Fibroblast of villous mesenchyme (primary cell): ENCODE data around the gene TP53TG5. TPM values are rescaled to one million over a fixed set of nuclear protein-coding genes. Genes with fewer than 3 reads are reported as not detected.

Experiments used
- DNase-seq: peaks from one replicate; pipeline ENCODE4 v3.0.0-alpha.2; 2010; ENCODE audit warnings: low read depth
- H3K4me3 ChIP-seq: 2 replicates; pipeline ENCODE4 v1.5.1; 2011; ENCODE audit warnings: low read depth, mild to moderate bottlenecking, low read length
- small RNA-seq: library from RNA; depleted of rRNA; stranded (forward); fragments of <200 nt; gene quantifications from one replicate; pipeline ENCODE3, GENCODE V24; 2012
- total RNA-seq: library from RNA; depleted of rRNA; stranded (reverse); fragments of >200 nt; gene quantifications from 2 replicates; pipeline ENCODE4 v1.2.3, GENCODE V29; 2012
- TF ChIP-seq, protein P1 (sequence below): IDR thresholded peaks from 2 replicates; pipeline ENCODE4 v1.5.1; 2012; ENCODE audit warnings: low read depth, mild to moderate bottlenecking, low read length; ENCODE audit not compliant: insufficient read depth

The TP53TG5 gene
- total RNA-seq, 1 donor, result not detected

DNA sequence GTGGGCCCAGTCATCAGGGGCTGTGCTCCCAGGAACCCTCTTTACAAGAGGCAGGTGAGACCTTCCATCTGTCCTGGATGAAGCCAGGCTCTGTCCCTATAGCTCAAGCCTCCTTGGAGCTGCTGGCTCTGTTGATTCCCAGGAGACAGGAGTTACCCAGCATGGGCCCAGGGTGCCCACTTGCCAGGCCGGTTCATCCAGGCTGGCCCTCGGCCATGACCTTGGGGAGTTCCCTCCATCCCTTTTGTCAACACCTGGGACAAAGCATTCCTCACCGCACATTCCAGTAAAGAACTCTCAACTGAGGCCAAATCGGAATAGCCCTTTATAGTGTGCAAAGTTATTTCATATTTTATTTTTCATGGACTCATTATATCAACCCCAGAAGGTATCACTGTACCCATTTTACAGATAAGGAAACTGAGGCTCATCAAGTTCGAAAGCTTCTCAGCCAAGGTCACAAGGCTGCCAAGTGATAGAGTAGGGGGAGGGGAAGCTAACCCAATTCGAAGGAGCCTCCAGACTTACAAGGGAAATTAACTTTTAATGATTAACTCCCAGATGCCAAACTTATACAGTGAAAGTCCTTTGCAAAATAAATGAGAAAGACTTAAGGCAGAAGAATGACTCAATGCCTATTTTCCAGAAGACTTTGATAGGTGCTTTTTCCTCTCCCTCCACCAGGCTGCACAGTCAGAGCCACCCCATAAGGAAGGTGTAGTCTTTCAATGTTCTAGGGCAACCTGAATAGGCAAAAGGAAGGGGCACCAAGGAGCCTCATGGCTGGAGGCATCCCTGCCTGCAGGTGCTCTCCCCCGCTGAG, 48.4 kb downstream of the TP53TG5 start:
- H3K4me3 ChIP-seq, result no peak overlapping the region
- TF ChIP-seq, protein P1, sequence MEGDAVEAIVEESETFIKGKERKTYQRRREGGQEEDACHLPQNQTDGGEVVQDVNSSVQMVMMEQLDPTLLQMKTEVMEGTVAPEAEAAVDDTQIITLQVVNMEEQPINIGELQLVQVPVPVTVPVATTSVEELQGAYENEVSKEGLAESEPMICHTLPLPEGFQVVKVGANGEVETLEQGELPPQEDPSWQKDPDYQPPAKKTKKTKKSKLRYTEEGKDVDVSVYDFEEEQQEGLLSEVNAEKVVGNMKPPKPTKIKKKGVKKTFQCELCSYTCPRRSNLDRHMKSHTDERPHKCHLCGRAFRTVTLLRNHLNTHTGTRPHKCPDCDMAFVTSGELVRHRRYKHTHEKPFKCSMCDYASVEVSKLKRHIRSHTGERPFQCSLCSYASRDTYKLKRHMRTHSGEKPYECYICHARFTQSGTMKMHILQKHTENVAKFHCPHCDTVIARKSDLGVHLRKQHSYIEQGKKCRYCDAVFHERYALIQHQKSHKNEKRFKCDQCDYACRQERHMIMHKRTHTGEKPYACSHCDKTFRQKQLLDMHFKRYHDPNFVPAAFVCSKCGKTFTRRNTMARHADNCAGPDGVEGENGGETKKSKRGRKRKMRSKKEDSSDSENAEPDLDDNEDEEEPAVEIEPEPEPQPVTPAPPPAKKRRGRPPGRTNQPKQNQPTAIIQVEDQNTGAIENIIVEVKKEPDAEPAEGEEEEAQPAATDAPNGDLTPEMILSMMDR, result no peak

DNA sequence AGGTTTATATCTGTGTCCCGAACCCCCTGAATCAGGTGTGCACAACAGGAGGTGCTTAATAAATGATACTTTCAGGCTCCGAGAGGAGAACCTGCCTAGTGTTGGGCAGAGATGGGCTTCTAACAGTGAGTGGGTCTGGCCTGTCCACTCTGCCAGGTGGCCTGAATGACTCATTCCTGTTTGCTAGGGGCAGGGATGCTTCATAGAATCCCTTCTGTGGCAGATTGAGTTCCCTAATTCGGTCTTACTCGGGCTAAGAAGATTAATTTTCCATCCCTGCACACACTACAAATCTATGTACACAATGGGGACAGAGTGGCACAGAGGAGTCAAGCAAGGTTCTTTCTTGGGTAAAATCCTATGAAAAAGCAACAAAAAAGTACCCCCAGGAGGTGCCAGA, 49.7 kb downstream of the TP53TG5 start:
- DNase-seq, result no peak
- no peak overlapping the region for H3K4me3 ChIP-seq
- TF ChIP-seq, protein P1, result no peak

More for the DNA sequence above, 48.4 kb downstream of the TP53TG5 start:
- DNase-seq, result no peak

DNA sequence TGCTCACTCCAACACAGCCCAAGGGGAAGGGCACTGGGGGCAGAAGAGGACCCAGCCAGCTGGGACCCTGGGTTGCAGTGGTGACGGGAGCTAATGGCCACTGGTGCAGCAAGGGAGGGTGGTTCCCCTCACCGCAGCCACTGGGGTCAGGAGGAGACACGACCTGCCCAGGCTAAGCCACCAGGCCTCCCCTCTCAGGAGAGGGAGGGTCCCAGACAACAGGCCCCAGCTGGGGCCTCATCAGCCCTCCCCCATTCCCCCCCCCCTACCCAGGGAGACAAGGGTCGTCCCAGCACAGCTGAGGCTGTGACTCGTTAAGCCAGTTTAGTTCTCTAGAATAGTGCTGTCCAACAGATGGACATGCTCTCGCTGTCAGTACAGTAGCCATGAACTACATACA, 52.8 kb downstream of the TP53TG5 start:
- no peak for DNase-seq
- no peak overlapping the region for H3K4me3 ChIP-seq
- TF ChIP-seq, protein P1, result no peak

DNA sequence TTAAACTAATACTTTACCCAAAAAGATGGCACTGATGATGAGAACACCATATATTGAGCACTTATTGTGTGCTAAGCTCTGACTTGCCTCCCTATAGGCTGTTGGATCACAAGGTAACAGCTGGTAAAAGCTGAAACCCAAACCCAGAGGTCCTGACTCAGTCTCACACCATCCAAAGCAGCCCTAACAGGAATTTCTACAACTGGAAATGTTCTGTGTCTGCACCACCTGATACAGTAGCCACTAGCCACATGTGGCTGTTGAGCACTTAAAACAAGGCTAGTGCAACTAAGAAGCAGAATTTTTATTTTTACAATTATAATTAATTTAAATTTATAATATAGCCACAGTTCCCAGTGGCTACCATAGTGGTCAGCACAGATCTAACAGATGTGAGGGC, 54.4 kb downstream of the TP53TG5 start:
- no peak overlapping the region for H3K4me3 ChIP-seq
- no peak for DNase-seq
- TF ChIP-seq, protein P1, result no peak

DNA sequence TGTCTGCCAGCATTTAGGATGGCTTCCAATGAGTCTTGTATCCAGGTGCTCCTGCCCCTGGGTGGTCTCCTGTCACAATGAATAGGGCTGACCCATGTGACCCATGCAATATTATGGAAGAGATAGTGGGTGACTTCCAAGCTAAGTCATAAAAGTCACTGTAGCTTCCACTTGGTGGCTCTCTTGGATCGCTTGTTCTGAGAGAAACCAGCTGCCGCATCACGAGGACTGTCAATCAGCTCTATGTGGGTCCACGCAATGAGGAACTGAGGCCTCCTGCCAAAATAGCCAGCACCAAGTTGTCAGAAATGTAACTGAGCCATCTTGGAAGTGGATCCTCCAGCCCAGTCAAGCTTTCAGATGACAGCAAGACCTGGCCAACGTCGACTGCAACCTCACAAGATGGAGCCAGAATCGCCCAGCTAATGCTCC, 55.2 kb downstream of the TP53TG5 start:
- DNase-seq, result peak; percentile 32
- H3K4me3 ChIP-seq, result no peak overlapping the region
- TF ChIP-seq, protein P1, result peak; percentile 9

Small RNA genes lying within 50 kb of the gene (small RNA-seq; reads per million reads assigned to genes)
- gene MIR6812, result not detected

Other genes starting within 250 kb of the TP53TG5 start
- gene PI3, start 203.4 kb downstream of the TP53TG5 start, total RNA-seq, result not detected in 2 replicates
- gene SEMG1, start 171.3 kb downstream of the TP53TG5 start, total RNA-seq, result not detected in 2 replicates
- gene SEMG2, start 157.0 kb downstream of the TP53TG5 start, total RNA-seq, result not detected in 2 replicates
- not detected in 2 replicates for gene SLPI, start 123.8 kb downstream of the TP53TG5 start, total RNA-seq
- gene RBPJL, start 71.5 kb downstream of the TP53TG5 start, total RNA-seq, result not detected in 2 replicates
- gene MATN4, start 70.0 kb downstream of the TP53TG5 start, total RNA-seq, result not detected in 2 replicates
- 129 and 178 TPM in 2 replicates for gene SDC4, start 29.9 kb downstream of the TP53TG5 start, total RNA-seq
- gene SYS1, start 15.2 kb downstream of the TP53TG5 start, total RNA-seq, result 19.0 and 25.9 TPM in 2 replicates
- 9.9 and 11.3 TPM in 2 replicates for gene DBNDD2, start 30.0 kb upstream of the TP53TG5 start, total RNA-seq
- gene PIGT, start 37.8 kb upstream of the TP53TG5 start, total RNA-seq, result 27.7 and 28.1 TPM in 2 replicates
- not detected in 2 replicates for gene WFDC2, start 91.4 kb upstream of the TP53TG5 start, total RNA-seq
- gene SPINT3, start 137.3 kb upstream of the TP53TG5 start, total RNA-seq, result not detected in 2 replicates
- gene WFDC6, start 161.2 kb upstream of the TP53TG5 start, total RNA-seq, result not detected in 2 replicates
- not detected in 2 replicates for gene EPPIN, start 169.1 kb upstream of the TP53TG5 start, total RNA-seq
- not detected in 2 replicates for gene WFDC8, start 201.0 kb upstream of the TP53TG5 start, total RNA-seq